HEK293T (cell line): Measurements from ENCODE around the gene HHAT.

Experiments
- BHLHE40 ChIP-seq: fragments of 450-650 bp; IDR thresholded peaks from 2 replicates; pipeline ENCODE4 v1.6.1; 2016; ENCODE audit warnings: mild to moderate bottlenecking, moderate library complexity, borderline replicate concordance
- CTBP1 ChIP-seq: fragments of 450-650 bp; IDR thresholded peaks from 2 replicates; pipeline ENCODE4 v1.6.1; 2016; ENCODE audit warnings: borderline replicate concordance
- ELF4 ChIP-seq: fragments of 450-650 bp; IDR thresholded peaks from 2 replicates; pipeline ENCODE4 v1.6.1; 2017; ENCODE audit warnings: antibody characterized with exemption
- FOXA1 ChIP-seq: fragments of 450-650 bp; IDR thresholded peaks from 2 replicates; pipeline ENCODE4 v1.6.1; 2016; ENCODE audit warnings: mild to moderate bottlenecking
- FOXM1 ChIP-seq: fragments of 450-650 bp; IDR thresholded peaks from 2 replicates; pipeline ENCODE4 v1.6.1; 2017; ENCODE audit warnings: mild to moderate bottlenecking, borderline replicate concordance
- HDGF ChIP-seq: fragments of 450-650 bp; IDR thresholded peaks from 2 replicates; pipeline ENCODE4 v1.6.1; 2017; ENCODE audit warnings: antibody characterized with exemption, borderline replicate concordance
- L3MBTL2 ChIP-seq: fragments of 450-650 bp; conservative IDR thresholded peaks from 2 replicates; pipeline ENCODE4 v1.6.1; 2016; ENCODE audit warnings: mild to moderate bottlenecking
- NFRKB ChIP-seq: fragments of 450-650 bp; IDR thresholded peaks from 2 replicates; pipeline ENCODE4 v1.6.1; 2016; ENCODE audit warnings: mild to moderate bottlenecking, moderate library complexity
- SP1 ChIP-seq: fragments of 450-650 bp; IDR thresholded peaks from 2 replicates; pipeline ENCODE4 v1.6.1; 2017
- TARDBP ChIP-seq: fragments of 450-650 bp; IDR thresholded peaks from 2 replicates; pipeline ENCODE4 v1.6.1; 2016

- no peak for TF ChIP-seq FOXA1
- no peak for TF ChIP-seq NFRKB
- no peak for TF ChIP-seq TARDBP
- TF ChIP-seq HDGF: no peak
- TF ChIP-seq CTBP1: no peak
- TF ChIP-seq BHLHE40: no peak
- no peak for TF ChIP-seq FOXM1
- TF ChIP-seq L3MBTL2: no peak
- TF ChIP-seq SP1: no peak
- TF ChIP-seq ELF4: no peak
Observed at GRCh38 chr1:210310562-210311153, 18.0 kb upstream of the HHAT start.
